ENCODE data around the gene THAP5.
"Not testable (repeated sequence)": the region's sequence is repeated elsewhere in the genome, so short reads cannot be mapped to it uniquely, and the experiment has no call there.

- not testable (repeated sequence) for TF ChIP-seq POLR2A, POLR2AphosphoS5, EP300 (IDR thresholded peaks at IDR 0.05)
- TF ChIP-seq, protein P1, sequence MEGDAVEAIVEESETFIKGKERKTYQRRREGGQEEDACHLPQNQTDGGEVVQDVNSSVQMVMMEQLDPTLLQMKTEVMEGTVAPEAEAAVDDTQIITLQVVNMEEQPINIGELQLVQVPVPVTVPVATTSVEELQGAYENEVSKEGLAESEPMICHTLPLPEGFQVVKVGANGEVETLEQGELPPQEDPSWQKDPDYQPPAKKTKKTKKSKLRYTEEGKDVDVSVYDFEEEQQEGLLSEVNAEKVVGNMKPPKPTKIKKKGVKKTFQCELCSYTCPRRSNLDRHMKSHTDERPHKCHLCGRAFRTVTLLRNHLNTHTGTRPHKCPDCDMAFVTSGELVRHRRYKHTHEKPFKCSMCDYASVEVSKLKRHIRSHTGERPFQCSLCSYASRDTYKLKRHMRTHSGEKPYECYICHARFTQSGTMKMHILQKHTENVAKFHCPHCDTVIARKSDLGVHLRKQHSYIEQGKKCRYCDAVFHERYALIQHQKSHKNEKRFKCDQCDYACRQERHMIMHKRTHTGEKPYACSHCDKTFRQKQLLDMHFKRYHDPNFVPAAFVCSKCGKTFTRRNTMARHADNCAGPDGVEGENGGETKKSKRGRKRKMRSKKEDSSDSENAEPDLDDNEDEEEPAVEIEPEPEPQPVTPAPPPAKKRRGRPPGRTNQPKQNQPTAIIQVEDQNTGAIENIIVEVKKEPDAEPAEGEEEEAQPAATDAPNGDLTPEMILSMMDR (IDR thresholded peaks at IDR 0.05): not testable (repeated sequence)
These were observed 31.3 kb downstream of the THAP5 start for GRCh38 chr7:108538236-108538635.
